K562 treated with DMSO at 1 percent for 4 hours (cell line): Measurements from ENCODE around the gene SYDE2. TPM values are rescaled to one million over a fixed set of nuclear protein-coding genes. Genes with fewer than 3 reads are reported as not detected.

Source experiments
- total RNA-seq: library from RNA; unstranded; fragments of 300-600 nt; gene quantifications from 2 replicates; pipeline ENCODE4 v1.2.3, GENCODE V29; 2022; ENCODE audit not compliant: insufficient read depth

The SYDE2 gene
- total RNA-seq: 1.8 and 2.0 TPM in 2 replicates

DNA sequence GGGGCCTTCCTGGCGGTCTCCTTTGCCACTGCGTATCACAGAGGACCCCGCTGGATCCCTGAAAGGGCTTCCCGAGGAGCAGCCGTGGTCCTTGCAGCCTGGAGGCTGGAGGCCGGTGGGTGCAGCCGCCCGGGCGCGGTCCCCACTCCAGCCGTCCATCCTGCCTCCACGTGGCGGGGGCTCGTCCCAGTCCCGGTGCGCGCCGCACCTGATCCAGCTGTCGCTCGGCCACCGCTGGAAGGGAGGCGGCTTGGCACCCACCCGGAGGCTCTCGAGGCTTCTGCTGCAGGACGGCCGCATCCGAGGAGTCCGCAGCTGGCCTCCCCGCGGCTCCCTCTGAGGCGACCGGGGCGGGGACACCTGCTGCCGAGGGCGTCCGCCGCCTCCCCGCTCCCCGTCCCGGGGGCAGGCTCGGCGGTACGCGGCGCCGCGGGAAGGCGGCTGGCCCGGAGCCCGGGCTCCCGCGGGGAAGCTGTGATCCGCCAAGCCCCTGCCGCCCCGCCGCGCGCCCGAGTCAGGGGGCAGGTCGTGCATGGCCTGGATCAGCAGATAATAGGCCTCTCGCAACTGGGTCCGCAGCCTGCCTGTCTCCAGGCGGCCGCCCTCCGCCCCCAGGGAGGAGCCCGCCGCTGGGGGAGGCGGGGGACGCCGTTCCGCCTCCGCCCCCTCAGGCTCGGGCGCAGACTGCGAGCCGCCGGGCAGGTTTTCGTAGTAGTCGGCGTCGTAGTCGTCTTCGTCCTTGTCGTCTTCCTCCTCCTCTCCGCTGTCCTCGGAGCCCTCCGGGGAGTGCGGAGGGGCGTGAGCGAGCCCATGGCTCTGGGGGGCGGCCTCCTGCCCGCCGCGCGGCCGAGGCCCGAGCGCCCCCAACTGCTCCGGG, at the start of gene SYDE2:
TSS of gene SYDE2 (minus strand) at position 554 of the 877 bp plus-strand sequence. CDS start at position 534, 20 bp downstream.

Other genes with a start within 250 kb of the SYDE2 start
- not detected in 2 replicates for gene MCOLN2, start 203.9 kb downstream of the SYDE2 start, total RNA-seq
- gene MCOLN3, start 152.5 kb downstream of the SYDE2 start, total RNA-seq: not detected in 2 replicates
- gene C1orf52, start 58.6 kb upstream of the SYDE2 start, total RNA-seq: 23.4 and 29.1 TPM in 2 replicates
- gene BCL10, start 75.6 kb upstream of the SYDE2 start, total RNA-seq: 8.8 and 9.0 TPM in 2 replicates